ENCODE results near the gene PRAMEF17.
"Not testable (repeated sequence)": the region's sequence is repeated elsewhere in the genome, so short reads cannot be mapped to it uniquely, and the experiment has no call there.

- TF ChIP-seq, protein P1, sequence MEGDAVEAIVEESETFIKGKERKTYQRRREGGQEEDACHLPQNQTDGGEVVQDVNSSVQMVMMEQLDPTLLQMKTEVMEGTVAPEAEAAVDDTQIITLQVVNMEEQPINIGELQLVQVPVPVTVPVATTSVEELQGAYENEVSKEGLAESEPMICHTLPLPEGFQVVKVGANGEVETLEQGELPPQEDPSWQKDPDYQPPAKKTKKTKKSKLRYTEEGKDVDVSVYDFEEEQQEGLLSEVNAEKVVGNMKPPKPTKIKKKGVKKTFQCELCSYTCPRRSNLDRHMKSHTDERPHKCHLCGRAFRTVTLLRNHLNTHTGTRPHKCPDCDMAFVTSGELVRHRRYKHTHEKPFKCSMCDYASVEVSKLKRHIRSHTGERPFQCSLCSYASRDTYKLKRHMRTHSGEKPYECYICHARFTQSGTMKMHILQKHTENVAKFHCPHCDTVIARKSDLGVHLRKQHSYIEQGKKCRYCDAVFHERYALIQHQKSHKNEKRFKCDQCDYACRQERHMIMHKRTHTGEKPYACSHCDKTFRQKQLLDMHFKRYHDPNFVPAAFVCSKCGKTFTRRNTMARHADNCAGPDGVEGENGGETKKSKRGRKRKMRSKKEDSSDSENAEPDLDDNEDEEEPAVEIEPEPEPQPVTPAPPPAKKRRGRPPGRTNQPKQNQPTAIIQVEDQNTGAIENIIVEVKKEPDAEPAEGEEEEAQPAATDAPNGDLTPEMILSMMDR (IDR thresholded peaks at IDR 0.05) = not testable (repeated sequence)
- TF ChIP-seq POLR2A, POLR2AphosphoS5, EP300 (IDR thresholded peaks at IDR 0.05): not testable (repeated sequence)
Observed at GRCh38 chr1:13393004-13393403, 3.6 kb downstream of the PRAMEF17 start.

All from suprapubic skin (tissue), 4 donors.